T-helper 2 cell (primary cell): ENCODE measurements around the gene ABCB8.

Experiments
- DNase-seq, 5 experiments: peaks; one replicate each; pipeline versions ENCODE4 v3.0.0 to v3.0.0-alpha.2; 2012 to 2022
- total RNA-seq, 2 donors: gene quantifications; one replicate each; lab custom pipeline; 2026; lab: John Stamatoyannopoulos, UW

Gene ABCB8
- 35.2 to 37.1 reads per million in 2 donors for total RNA-seq

DNA sequence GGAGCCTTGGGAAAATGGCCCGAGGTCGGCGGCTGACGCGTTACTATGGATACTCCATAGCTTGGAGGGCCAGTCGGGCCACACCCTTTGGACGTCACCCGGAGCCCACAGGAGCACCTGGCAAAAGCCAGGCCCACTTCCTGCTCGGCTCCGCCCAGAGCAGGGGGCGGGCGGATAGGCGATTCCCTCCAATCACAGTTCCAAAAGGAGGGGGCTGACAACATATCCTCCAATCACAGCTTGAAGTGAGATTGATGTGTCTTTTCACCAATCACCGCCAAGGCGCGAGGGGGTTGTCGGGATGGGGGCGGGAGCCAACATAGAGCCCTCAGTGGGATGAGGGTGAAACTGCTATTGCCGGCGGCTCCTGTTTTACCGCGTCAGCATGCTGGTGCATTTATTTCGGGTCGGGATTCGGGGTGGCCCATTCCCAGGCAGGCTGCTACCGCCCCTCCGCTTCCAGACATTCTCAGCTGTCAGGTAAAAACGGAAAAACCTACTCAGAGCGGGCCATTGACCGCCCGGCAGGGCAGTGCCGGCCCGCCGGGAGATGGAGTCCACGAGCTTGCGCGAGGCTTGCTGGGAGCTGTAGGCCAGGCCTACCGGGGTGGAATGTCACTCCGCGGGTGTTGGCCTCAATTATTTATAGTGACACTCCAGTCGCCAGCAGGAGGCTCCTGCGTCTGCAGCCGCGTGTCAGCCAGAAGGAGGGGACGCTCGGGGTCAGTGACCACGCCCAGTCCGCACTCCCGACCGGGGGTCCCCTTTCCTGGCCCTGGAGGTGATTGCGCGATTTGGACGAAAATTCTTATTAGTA, at the start of gene ABCB8:
TSS of gene ABCB8 (plus strand) at position 320 of the 817 bp plus-strand sequence. CDS start at position 386, 66 bp downstream.
- DNase-seq: peak; percentile 83 to 99 (median 97)

DNA sequence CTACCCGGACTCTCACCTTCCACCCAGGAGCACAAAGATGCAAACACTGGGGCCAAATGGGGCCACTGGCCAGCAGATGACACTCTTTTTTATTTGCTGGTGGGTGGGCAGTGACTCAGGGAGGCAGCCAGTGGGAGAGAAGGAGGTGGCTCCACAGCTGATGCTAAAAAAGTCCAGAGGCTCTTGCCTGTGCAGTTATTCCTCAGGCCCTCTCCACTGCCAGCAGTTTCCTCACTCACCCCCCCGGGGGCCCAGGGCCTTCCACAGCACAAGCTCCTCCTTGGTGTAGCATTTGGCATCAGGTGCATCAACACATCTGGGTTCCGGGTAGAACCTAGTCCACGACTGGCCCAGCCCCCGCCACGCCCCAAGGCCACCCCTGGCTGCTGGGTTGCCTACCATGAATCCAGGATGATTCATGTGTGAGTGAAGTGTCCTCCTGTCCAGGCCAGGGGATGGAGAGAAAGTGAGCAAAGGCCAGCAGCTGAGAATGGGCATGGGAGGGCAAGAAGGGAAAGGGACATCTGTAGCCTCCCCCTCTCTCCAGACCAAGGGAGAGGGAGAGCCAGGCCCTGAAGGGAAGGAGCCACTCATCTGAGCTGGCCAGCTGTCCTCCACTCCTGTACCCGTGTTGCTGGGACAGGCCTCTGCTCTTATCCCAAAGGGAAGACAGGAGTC, 48.4 kb upstream of the ABCB8 start:
- DNase-seq: no peak

DNA sequence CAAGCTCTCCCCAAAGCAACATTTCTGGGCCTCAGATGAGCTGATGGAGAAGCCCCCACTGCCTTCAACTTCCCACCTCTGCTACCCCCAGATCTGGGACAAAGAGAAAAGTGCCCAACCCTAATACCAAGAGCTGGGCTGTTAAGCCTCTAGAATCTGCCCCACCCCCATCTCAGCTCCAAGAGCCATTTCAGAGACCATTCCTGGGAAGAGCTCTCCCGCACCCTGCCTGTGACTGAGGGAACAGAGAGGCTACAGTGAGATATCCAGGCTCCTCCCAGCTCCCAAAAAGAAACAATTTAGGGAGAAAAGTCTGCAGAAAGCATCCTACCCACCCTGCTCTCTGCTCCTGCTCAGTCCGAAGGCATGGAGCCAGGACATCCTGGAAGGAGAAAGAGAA, 47.6 kb upstream of the ABCB8 start:
- no peak for DNase-seq

DNA sequence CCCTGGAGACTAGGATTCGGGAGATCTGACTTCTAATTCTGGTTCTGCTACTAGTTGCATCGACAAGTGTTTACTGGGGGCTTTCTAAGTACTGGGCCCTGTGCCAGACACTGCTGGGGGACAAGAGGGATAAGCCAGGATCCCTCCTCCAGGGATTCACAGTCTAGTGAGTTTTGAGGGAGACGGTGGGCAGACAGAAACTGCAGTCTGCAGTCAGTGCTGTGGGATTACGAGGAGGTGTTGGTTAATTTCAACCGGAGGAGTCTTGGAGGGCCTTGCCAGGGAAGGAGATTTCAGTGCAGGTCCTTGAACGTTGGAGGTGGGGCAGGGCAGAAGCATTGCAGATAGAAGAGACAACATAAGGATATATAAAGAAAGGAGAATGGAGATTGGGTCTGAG, 46.6 kb upstream of the ABCB8 start:
- no peak for DNase-seq

DNA sequence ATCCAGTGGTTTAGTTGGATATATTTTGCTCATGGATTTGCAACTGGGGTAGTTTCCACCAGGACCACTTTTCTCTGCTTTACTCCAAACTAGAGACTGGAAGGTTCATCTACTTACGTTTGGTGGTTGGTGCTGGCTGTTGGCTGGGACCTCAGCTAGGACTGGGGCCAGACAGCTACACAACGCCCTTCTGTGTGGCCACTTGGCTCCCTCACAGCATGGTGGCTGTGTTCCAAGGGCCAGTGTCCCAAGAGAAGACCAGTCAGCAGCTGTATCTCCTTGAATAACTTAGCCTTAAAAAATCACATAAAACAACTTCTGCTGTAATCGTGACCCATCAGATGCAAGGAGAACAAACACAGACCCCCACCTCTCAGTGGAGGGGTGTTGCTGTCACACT, 45.9 kb upstream of the ABCB8 start:
- no peak for DNase-seq

DNA sequence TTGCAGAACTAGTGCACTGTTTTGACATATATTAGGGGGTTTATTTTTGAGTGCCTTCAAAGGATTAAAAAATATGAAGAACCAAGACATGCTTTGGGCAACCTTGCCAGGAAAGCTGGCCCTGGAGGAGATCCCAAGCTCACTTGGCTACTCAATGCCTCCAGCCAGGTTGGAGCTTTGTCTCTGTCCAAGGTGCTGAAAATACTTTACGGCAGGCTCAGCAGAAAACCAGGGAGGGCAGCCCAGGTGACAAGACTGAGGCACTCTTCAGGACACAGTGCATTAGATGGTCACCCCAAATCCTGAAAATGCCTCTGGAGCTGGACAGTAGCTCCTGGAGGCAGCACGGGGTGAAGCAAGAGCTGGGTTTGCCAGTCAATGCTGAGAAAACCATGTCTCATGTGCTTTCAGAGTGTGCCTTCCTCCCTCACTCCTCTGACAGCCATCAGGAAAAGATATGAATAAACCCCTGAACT, 44.3 kb upstream of the ABCB8 start:
- peak in 1 of 5 experiments; percentile 29 for DNase-seq

DNA sequence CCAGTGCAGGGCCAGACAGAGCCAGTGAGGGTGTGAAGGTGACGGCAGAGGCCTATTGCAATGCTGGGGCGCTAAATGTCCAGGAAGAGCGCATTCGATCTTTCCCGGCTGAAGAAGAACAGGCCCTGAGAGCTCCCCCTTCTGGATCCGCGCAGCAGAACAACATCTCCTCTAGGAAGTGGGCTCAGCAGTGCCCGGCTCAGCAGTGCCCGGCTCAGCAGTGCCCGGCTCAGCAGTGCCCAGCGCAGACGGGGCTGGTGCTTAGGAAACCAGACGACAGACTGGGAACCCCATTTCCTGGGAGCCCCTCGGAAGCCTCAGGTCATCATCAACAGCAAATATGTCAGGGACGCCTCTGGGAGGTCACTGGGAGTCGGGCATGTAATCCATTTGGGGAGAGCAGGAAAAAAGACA, 42.1 kb upstream of the ABCB8 start:
- peak in 3 of 5 experiments; percentile 38 to 46 (median 40) for DNase-seq

DNA sequence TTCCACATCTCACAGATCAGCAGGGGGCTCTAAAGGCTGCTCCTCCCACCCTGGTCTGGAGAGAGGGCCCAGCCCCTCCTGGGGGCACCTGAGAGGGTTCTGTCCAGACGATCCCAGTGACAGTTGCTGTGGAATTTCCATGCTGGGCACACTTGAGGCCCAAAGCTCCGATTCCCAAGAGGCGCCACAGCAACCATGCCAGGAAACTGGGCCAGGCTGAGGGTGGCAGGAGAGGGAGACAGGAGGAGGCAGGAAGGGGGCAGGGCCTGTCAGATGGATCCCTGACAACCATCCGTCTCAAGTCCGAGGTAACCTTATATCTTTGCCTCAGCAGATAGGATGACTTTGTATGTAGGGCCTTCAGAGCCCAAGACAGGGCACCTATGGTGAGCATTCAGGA, 41.7 kb upstream of the ABCB8 start:
- no peak for DNase-seq

DNA sequence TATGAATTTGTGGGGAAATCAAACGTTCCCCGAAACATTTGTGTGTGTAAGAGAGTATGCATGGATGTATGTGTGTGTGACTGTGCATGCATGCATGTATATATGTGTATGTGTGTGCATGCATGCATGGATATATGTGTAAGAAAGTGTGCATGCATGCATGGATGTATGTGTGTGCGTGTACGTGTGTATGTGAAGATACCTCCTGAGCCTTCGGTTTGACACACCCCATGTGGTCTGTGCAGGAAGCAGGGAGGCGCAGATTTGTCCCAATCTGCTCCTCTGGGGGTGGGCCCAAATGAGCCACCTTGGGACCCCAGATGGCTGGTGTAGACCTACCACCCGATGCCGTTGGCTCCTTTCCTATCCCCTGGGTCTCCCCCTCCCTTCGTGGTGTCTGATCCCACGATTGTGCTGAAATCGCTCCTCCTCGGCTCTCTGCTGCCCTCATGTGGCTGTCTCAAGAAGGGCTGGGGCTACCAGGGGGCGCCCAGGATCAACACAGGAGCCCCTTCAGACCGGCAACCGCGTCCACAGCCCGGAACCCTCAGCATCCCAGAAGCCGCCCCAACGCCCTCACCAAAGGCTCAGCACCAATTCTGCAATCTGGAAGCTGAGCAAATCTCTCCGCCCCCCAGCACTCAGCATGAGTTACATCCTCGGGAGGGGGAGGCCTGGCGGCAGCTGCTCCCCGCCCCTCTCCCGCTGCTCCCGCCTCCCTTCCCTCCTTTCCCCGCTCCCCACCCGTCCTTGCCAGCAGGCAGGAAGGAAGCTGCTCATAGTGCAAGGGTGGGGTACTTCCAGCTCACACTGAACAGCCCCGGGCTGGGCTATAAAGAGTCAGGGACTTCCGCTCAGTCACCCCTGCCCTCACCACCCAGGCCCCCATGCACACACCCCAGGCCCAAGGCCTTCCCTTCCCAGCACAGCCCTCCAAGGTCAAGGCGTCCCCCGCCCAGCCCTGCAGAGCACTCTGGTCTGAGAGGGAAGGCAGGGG, 39.7 kb upstream of the ABCB8 start:
- peak; percentile 42 to 63 (median 56) for DNase-seq

DNA sequence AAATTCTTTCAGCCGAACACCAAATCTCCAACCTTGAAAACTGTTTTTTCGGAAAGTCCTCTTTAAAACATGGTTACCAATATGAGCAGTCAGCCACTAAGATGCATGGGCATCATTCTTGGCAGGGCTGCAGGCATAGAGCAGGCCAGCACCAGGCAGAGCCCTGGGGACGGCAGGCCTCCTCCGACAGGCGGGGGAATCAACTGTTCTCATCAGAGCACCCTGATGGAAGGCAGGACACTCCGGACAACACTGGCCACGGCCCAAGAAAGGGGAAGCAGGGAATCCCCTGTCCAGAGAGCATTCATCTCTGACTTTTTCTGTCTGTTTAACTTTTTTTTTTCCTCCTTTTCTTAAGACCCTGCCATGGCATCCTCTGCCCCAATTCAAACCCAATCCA, 38.8 kb upstream of the ABCB8 start:
- no peak for DNase-seq

DNA sequence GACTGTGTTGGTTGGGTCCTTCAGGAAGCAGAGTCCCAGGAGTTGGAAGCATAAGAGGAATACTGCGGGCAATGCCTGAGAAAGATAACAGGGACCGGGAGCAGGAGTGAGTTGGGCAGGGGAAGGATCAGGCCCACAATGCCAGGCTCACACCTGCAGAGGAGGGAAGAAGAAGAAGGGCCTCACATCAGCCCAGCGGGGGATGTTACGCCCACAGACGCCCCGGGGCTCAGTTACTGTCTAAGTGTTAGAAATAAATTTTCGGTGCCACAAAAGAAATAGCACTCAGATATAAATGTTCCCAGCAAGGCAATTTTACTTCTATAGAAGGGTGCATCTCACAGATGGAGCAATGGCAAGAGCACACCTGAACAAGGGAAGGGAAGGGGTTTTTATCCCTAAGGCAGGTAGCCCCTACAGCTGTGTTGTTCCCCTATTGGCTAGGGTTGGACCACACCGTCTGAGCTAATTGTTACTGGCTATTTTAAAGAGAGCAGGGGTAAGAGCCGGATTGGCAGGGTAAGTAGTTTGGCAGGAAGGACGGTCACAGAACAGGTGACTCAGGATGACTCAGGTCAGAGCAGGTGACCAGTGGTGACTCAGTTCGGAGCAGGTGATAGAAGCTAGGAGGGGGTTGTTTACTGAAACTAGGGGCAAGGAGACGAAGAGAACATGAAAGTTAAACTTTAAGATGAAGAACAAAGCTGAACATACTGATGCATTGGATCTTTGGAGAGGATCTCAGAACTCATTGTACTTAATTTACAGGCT, 37.6 kb upstream of the ABCB8 start, which contains the start of gene NOS3:
TSS of gene NOS3 (plus strand) at position 602 of the 771 bp plus-strand sequence. CDS start 2,787 bp downstream, outside the sequence.
- DNase-seq: no peak

DNA sequence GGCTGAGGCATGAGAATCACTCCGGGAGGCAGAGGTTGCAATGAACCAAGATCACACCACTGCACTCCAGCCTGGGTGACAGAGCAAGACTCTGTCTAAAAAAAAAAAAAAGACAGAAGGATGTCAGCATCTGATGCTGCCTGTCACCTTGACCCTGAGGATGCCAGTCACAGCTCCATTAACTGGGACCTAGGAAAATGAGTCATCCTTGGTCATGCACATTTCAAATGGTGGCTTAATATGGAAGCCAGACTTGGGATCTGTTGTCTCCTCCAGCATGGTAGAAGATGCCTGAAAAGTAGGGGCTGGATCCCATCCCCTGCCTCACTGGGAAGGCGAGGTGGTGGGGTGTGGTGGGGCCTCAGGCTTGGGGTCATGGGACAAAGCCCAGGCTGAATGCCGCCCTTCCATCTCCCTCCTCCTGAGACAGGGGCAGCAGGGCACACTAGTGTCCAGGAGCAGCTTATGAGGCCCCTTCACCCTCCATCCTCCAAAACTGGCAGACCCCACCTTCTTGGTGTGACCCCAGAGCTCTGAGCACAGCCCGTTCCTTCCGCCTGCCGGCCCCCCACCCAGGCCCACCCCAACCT, 36.1 kb upstream of the ABCB8 start:
- DNase-seq: no peak

DNA sequence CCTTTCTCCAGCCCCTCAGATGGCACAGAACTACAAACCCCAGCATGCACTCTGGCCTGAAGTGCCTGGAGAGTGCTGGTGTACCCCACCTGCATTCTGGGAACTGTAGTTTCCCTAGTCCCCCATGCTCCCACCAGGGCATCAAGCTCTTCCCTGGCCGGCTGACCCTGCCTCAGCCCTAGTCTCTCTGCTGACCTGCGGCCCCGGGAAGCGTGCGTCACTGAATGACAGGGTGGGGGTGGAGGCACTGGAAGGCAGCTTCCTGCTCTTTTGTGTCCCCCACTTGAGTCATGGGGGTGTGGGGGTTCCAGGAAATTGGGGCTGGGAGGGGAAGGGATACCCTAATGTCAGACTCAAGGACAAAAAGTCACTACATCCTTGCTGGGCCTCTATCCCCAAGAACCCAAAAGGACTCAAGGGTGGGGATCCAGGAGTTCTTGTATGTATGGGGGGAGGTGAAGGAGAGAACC, 35.4 kb upstream of the ABCB8 start:
- DNase-seq: peak in 1 of 5 experiments; percentile 37

DNA sequence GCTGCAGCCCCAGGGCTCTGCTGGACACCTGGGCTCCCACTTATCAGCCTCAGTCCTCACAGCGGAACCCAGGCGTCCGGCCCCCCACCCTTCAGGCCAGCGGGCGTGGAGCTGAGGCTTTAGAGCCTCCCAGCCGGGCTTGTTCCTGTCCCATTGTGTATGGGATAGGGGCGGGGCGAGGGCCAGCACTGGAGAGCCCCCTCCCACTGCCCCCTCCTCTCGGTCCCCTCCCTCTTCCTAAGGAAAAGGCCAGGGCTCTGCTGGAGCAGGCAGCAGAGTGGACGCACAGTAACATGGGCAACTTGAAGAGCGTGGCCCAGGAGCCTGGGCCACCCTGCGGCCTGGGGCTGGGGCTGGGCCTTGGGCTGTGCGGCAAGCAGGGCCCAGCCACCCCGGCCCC, 34.7 kb upstream of the ABCB8 start:
- no peak for DNase-seq

DNA sequence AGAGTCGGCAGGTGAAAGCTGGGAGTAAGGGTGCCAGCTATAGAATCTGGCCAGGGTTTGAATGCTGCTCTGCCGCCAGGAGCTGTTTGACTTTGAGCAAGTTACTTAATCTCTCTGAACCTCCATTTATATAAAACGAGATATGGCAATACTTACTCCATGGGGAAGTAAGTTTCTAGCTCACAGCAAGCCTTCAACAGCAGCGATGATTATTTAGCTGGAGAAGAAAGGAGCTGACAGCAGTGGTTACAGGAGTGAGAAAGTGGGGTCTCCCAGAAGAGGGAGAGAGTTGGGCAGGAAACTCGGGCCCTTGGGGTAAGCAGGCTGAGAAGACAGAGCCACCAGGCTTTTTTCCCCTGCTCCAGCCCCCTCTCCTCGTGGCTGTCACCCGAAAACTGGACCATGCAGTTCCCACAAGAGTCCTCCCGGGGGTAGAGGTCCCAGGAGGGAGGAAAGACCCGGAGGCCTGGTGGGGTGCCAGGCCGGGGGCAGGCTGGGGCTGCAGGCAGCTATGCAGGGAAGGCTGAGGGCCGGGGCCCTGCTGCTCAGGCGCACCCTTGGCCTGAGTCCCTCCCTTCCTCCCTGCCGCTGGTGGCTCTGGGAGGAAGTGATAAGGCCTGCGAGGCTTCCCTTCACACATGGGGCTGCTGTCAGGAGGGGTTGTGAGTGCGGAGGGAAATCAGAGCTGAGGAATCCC, 34.0 kb upstream of the ABCB8 start:
- DNase-seq: peak in 1 of 5 experiments; percentile 47

DNA sequence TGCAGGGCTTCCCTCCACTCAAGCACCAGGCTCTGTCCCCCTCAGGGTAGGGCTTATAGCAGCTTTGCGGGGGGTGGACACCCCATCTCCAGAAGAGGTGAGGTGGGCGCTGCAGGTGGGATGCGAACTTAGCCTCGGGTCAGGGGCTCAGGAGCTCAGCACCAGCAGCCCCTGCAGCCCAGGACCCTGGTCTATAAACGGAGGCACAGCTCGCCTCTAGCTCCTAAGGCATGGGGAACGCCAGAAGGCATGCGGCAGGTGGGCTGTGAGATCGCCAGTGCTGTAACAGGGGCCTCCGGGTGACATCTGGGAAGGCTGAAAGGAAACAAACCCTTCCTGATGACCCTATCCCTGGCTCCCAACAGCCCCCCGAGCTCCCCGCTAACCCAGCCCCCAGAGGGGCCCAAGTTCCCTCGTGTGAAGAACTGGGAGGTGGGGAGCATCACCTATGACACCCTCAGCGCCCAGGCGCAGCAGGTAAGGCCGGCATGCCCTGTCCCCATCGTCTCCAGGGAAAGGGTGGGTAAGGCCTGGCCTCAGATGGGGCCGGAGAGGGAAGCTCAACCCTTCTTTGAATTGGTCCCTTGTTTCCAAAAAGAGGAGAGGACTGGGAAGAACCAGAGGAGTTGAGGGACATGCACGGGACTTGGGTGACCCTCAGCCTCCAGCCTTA, 33.3 kb upstream of the ABCB8 start:
- no peak for DNase-seq

DNA sequence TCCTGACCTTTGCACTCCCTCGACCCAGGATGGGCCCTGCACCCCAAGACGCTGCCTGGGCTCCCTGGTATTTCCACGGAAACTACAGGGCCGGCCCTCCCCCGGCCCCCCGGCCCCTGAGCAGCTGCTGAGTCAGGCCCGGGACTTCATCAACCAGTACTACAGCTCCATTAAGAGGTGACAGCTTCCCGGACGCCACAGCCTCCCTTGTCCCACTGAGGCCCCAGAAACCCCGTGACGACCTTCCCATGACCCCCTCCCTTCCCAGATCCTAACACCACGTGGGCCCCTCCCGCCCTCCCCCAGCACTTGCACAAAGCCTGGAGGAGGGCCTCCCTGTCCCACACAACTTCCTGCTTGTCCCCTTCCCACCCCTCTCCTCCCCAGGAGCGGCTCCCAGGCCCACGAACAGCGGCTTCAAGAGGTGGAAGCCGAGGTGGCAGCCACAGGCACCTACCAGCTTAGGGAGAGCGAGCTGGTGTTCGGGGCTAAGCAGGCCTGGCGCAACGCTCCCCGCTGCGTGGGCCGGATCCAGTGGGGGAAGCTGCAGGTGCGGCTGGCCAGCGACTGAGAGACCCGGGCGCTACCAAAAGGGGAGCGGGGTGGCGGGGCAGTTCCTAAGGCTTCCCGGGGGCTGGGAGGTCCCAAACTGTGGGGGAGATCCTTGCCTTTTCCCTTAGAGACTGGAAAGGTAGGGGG, 31.7 kb upstream of the ABCB8 start:
- no peak for DNase-seq

DNA sequence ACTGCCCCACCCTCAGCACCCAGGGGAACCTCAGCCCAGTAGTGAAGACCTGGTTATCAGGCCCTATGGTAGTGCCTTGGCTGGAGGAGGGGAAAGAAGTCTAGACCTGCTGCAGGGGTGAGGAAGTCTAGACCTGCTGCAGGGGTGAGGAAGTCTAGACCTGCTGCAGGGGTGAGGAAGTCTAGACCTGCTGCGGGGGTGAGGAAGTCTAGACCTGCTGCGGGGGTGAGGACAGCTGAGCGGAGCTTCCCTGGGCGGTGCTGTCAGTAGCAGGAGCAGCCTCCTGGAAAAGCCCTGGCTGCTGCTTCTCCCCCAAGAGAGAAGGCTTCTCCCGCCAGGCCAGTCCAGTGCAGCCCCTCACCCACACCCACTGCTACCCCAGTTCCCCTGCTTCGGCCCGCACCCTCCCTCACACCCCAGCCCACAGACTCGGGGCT, 31.2 kb upstream of the ABCB8 start:
- DNase-seq: no peak

DNA sequence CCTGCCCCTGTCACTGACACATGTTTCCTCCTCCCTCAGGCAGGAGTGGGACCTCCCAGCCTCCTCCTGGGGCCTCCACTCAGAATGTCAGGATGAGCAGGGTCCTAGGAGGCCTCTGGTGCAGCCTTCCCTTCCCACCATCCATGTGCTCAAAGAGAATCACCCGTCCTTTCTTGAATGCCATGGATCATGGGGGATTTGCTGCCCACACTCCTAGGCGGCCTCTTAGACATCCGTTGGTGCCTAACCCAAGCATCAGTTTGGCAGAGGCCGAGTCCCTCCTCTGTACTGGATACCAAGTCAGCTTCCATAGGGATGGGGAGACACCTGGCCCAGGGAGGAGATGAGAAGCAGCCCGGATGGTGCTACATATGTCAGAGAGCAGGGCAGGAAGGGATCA, 30.4 kb upstream of the ABCB8 start:
- no peak for DNase-seq
